ENCODE data around the gene TMEM132E.

The TMEM132E gene

GRCh38 chr17:34566201-34566600 lies 13.2 kb upstream of the TMEM132E start:
- Histone ChIP-seq H3F3A (ENCODE audit: insufficient read depth, low read length) (no peaks in the 10 kb centered on the region), H4K20me1 (ENCODE audit: insufficient read depth, low read length) (no peaks in the 10 kb centered on the region), H3K27ac (ENCODE audit: low read depth, low read length, poor library complexity, severe bottlenecking) (no peak overlapping the region), H3K9me2 (ENCODE audit: low read depth, low read length) (no peaks in the 10 kb centered on the region), H3K27me3 (ENCODE audit: insufficient read depth, low read length) (no peaks in the 10 kb centered on the region; the same call in 1 of the 2 replicates), H3K4me2 (ENCODE audit: low read length) (no peak overlapping the region), H3K9ac (ENCODE audit: low read length) (no peak overlapping the region), H3K4me1 (ENCODE audit: insufficient read depth, low read length, severe bottlenecking) (no peaks in the 10 kb centered on the region), H3K36me3 (ENCODE audit: insufficient read depth, low read length) (no peaks in the 10 kb centered on the region), H3K79me2 (ENCODE audit: insufficient read depth, low read length) (no peaks in the 10 kb centered on the region), H3K4me3 (ENCODE audit: low read depth, low read length, poor library complexity, severe bottlenecking) (no peak overlapping the region), H2AFZ (ENCODE audit: low read length) (no peak overlapping the region), H3K9me3 (ENCODE audit: low read length) (no peaks in the 10 kb centered on the region)
- TF ChIP-seq CTCF (IDR thresholded peaks at IDR 0.05; ENCODE audit: low read length) (no peak), EZH2 (IDR thresholded peaks at IDR 0.05; ENCODE audit: borderline replicate concordance, low read length) (no peak)

GRCh38 chr17:34566873-34567272 lies 12.5 kb upstream of the TMEM132E start:
- Histone ChIP-seq H3K4me3 (ENCODE audit: low read depth, low read length, poor library complexity, severe bottlenecking) (no peak overlapping the region), H3K27ac (ENCODE audit: low read depth, low read length, poor library complexity, severe bottlenecking) (no peak overlapping the region), H3F3A (ENCODE audit: insufficient read depth, low read length) (no peaks in the 10 kb centered on the region), H3K4me2 (ENCODE audit: low read length) (no peak overlapping the region), H3K79me2 (ENCODE audit: insufficient read depth, low read length) (no peaks in the 10 kb centered on the region), H3K9me3 (ENCODE audit: low read length) (no peaks in the 10 kb centered on the region), H4K20me1 (ENCODE audit: insufficient read depth, low read length) (no peaks in the 10 kb centered on the region), H3K4me1 (ENCODE audit: insufficient read depth, low read length, severe bottlenecking) (no peaks in the 10 kb centered on the region), H3K27me3 (ENCODE audit: insufficient read depth, low read length) (no peaks in the 10 kb centered on the region; the same call in 1 of the 2 replicates), H3K9me2 (ENCODE audit: low read depth, low read length) (no peaks in the 10 kb centered on the region), H2AFZ (ENCODE audit: low read length) (no peak overlapping the region), H3K36me3 (ENCODE audit: insufficient read depth, low read length) (no peaks in the 10 kb centered on the region), H3K9ac (ENCODE audit: low read length) (no peak overlapping the region)
- TF ChIP-seq EZH2 (IDR thresholded peaks at IDR 0.05; ENCODE audit: borderline replicate concordance, low read length): no peak
- no peak for TF ChIP-seq CTCF (IDR thresholded peaks at IDR 0.05; ENCODE audit: low read length)

- Histone ChIP-seq H3K4me2 (ENCODE audit: low read length) (no peak overlapping the region), H2AFZ (ENCODE audit: low read length) (no peak overlapping the region), H4K20me1 (ENCODE audit: insufficient read depth, low read length) (no peaks in the 10 kb centered on the region), H3K4me1 (ENCODE audit: insufficient read depth, low read length, severe bottlenecking) (no peaks in the 10 kb centered on the region), H3K27me3 (ENCODE audit: insufficient read depth, low read length) (no peaks in the 10 kb centered on the region), H3F3A (ENCODE audit: insufficient read depth, low read length) (no peaks in the 10 kb centered on the region), H3K36me3 (ENCODE audit: insufficient read depth, low read length) (no peaks in the 10 kb centered on the region), H3K9ac (ENCODE audit: low read length) (no peak overlapping the region), H3K9me2 (ENCODE audit: low read depth, low read length) (no peaks in the 10 kb centered on the region), H3K27ac (ENCODE audit: low read depth, low read length, poor library complexity, severe bottlenecking) (no peak overlapping the region), H3K4me3 (ENCODE audit: low read depth, low read length, poor library complexity, severe bottlenecking) (no peak overlapping the region), H3K79me2 (ENCODE audit: insufficient read depth, low read length) (no peaks in the 10 kb centered on the region), H3K9me3 (ENCODE audit: low read length) (no peaks in the 10 kb centered on the region)
- TF ChIP-seq CTCF (IDR thresholded peaks at IDR 0.05; ENCODE audit: low read length): no peak
- TF ChIP-seq EZH2 (IDR thresholded peaks at IDR 0.05; ENCODE audit: borderline replicate concordance, low read length): no peak
These were observed 11.5 kb upstream of the TMEM132E start for GRCh38 chr17:34567691-34568465.
